Endometrial microvascular endothelial cells (primary cell): Measurements from ENCODE around the gene NR2F2. TPM values are rescaled to one million over a fixed set of nuclear protein-coding genes. Genes with fewer than 3 reads are reported as not detected.

Experiments
- in situ Hi-C: cut with HindIII; loops from 2 replicates; pipeline ENCODE4 v1.10.0; 2017; ENCODE audit warnings: low sequenced_read_pairs, low pct_unique_long_range_greater_than_20kb; ENCODE audit errors: inconsistent ontology term
- total RNA-seq: library from RNA; depleted of rRNA; stranded (reverse); fragments of >200 nt; gene quantifications from one replicate; pipeline ENCODE4 v1.2.3, GENCODE V29; 2015; ENCODE audit errors: inconsistent ontology term

The NR2F2 gene
- total RNA-seq, 1 donor from 2014 or later, result 13.7 TPM

GRCh38 chr15:96381463-96381862, 51.0 kb downstream of the NR2F2 start:
- in situ Hi-C loops, result no loop called here

GRCh38 chr15:96385195-96385594, 54.7 kb downstream of the NR2F2 start:
- in situ Hi-C loops, result no loop called here

- in situ Hi-C loops, result no loop called here
Measured at GRCh38 chr15:96388673-96389072, 58.2 kb downstream of the NR2F2 start.
